Nephron (organoid): Measurements from ENCODE around the gene RGMB.

Source experiments
- H3K27ac Mint-ChIP-seq, 3 experiments: 2 replicates each; pipeline ENCODE4 v1.8.0; 2020; ENCODE audit warnings: mixed read lengths in 3 of 3, mild to moderate bottlenecking in 2 of 3, moderate library complexity in 1 of 3
- H3K27me3 Mint-ChIP-seq: 2 replicates; pipeline ENCODE4 v1.8.0; 2021; ENCODE audit warnings: low read depth, mild to moderate bottlenecking, moderate library complexity, mixed read lengths
- H3K36me3 Mint-ChIP-seq: 2 replicates; pipeline ENCODE4 v1.8.0; 2020; ENCODE audit warnings: low read depth, mixed read lengths
- H3K4me1 Mint-ChIP-seq: 2 replicates; pipeline ENCODE4 v1.8.0; 2020; ENCODE audit warnings: mixed read lengths
- H3K4me3 Mint-ChIP-seq, 3 experiments: 2 replicates each; pipeline ENCODE4 v1.8.0; 2020; ENCODE audit warnings: mild to moderate bottlenecking in 3 of 3, mixed read lengths in 3 of 3, moderate library complexity in 2 of 3
- H3K9me3 Mint-ChIP-seq: 2 replicates; pipeline ENCODE4 v1.8.0; 2020; ENCODE audit warnings: mixed read lengths
- CTCF ChIP-seq, 3 experiments: fragments of 200-600 bp; sonication (generic); IDR thresholded peaks; one replicate each; pipeline ENCODE4 v1.5.0; 2021; ENCODE audit warnings: antibody characterized with exemption in 3 of 3; ENCODE audit not compliant: unreplicated experiment in 3 of 3

Gene RGMB

GRCh38 chr5:98785244-98785643, 11.8 kb downstream of the RGMB start:
- Mint-ChIP-seq H3K27me3 (no peaks in the 10 kb centered on the region), H3K27ac (peak overlapping the region in 1 of 3 experiments; percentile 40), H3K36me3 (peaks cover 46% of the 10 kb centered on the region), H3K9me3 (no peaks in the 10 kb centered on the region), H3K4me3 (peak overlapping the region in 1 of 3 experiments; percentile 4), H3K4me1 (peaks cover 65% of the 10 kb centered on the region)
- TF ChIP-seq CTCF (IDR thresholded peaks at IDR 0.05; ENCODE audit: unreplicated experiment in 3 of 3) = no peak

DNA sequence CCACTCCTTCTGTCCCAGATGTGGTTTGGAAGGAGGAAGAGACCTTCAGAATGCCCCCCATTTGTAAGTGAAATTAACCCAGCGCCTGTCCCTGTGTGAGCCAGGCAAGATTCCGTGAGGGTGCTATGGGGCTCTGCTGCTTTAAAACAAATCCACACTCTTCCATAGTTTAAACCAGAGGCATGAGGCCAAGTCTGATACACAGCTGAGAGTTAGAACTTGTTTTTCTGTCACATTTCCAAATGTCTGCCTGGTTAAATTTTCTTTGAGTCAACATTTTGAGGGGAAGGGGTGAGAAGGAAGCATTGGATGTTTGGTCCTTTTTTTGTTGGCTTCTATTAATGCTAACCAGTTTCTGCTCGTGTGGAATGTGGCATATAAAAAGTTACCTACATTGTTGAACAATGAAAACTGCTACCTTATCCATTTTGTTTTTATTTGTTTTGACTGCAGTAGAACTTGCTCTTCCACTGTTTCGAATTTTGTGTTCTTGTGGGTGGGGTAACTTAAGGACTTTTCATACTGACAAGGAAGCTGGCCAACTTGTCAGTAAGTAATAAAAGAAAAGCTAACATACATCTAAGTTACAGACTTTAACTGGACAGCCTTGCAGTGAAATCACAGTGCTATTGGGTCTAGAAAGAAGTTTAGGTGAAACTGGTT, 12.9 kb downstream of the RGMB start:
- no peak overlapping the region for H3K4me3 Mint-ChIP-seq
- H3K36me3 Mint-ChIP-seq = peaks cover 41% of the 10 kb centered on the region
- peaks cover 76% of the 10 kb centered on the region for H3K4me1 Mint-ChIP-seq
- peak overlapping the region; percentile 3 to 67 (median 40) for H3K27ac Mint-ChIP-seq
- H3K9me3 Mint-ChIP-seq = no peaks in the 10 kb centered on the region
- H3K27me3 Mint-ChIP-seq = no peaks in the 10 kb centered on the region
- TF ChIP-seq CTCF (IDR thresholded peaks at IDR 0.05; ENCODE audit: unreplicated experiment in 3 of 3) = no peak

DNA sequence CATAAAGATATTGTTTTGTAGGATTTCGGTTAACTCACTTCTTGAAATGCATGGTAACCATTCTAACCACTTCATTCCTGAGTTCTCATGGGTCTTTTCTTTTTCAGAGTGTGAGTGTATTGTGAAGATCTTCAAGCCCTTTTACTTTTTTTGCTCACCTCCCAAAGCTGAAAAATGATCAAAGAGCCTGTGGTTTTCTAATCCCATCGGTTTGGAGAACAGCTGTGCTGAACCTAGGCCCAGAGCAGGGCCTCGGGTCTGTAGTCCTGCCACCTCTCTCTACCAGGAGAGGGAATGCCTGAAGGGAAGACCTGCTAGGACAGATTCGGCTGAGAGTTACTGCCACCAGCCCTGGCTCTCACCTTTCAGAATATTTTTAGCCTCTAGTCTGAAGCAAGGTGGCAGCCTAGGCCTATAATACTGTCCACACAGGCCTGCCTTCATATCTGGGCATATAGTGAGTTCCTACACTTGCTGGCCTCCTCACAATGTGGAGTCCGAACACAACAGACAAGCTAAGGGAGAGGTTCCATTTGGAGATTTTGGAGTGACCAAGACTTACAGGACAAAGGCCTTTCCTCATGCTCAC, 13.8 kb downstream of the RGMB start:
- Mint-ChIP-seq H3K27ac (peak overlapping the region in 1 of 3 experiments; percentile 60), H3K9me3 (no peaks in the 10 kb centered on the region), H3K36me3 (peaks cover 38% of the 10 kb centered on the region), H3K4me3 (no peak overlapping the region), H3K27me3 (no peaks in the 10 kb centered on the region), H3K4me1 (peaks cover 77% of the 10 kb centered on the region)
- no peak for TF ChIP-seq CTCF (IDR thresholded peaks at IDR 0.05; ENCODE audit: unreplicated experiment in 3 of 3)

GRCh38 chr5:98789029-98789428, 15.6 kb downstream of the RGMB start:
- Mint-ChIP-seq H3K27me3 (no peaks in the 10 kb centered on the region), H3K36me3 (peaks cover 35% of the 10 kb centered on the region), H3K27ac (no peak overlapping the region), H3K9me3 (no peaks in the 10 kb centered on the region), H3K4me3 (no peak overlapping the region), H3K4me1 (peaks cover 67% of the 10 kb centered on the region)
- TF ChIP-seq CTCF (IDR thresholded peaks at IDR 0.05; ENCODE audit: unreplicated experiment in 3 of 3) = no peak

- TF ChIP-seq CTCF (IDR thresholded peaks at IDR 0.05; ENCODE audit: unreplicated experiment in 3 of 3) = no peak
- H3K9me3 Mint-ChIP-seq = no peaks in the 10 kb centered on the region
- peak overlapping the region; percentile 5 to 15 (median 12) for H3K27ac Mint-ChIP-seq
- no peak overlapping the region for H3K4me3 Mint-ChIP-seq
- H3K27me3 Mint-ChIP-seq = no peaks in the 10 kb centered on the region
- peaks cover 44% of the 10 kb centered on the region for H3K36me3 Mint-ChIP-seq
- peaks cover 65% of the 10 kb centered on the region for H3K4me1 Mint-ChIP-seq
These were observed 17.6 kb downstream of the RGMB start for GRCh38 chr5:98791001-98791519.
